ENCODE results near the gene FMN1. TPM values are rescaled to one million over a fixed set of nuclear protein-coding genes. Genes with fewer than 3 reads are reported as not detected.

Gene FMN1
- total RNA-seq, 4 donors from 2014 or later, result 5.1 to 13.3 (median 9.0) TPM

- WGBS, 2 donors (ENCODE audit: low coverage in 1 of 2), result 58 to 81% methylated on average over 3 of the region's 3 CpGs
- H3K36me3 ChIP-seq, result no peaks in the 10 kb centered on the region
- H3K4me3 ChIP-seq, result no peak overlapping the region
- H3K27ac ChIP-seq, result no peak overlapping the region
- no peak for ATAC-seq
- TF ChIP-seq EP300 (IDR thresholded peaks at IDR 0.05), result no peak
- TF ChIP-seq POLR2AphosphoS5 (IDR thresholded peaks at IDR 0.05), result no peak
- TF ChIP-seq POLR2A (IDR thresholded peaks at IDR 0.05), result no peak
- TF ChIP-seq CTCF (IDR thresholded peaks at IDR 0.05), result no peak
- no peaks in the 10 kb centered on the region for H3K4me1 ChIP-seq
- H3K27me3 ChIP-seq, result no peaks in the 10 kb centered on the region
- no peaks in the 10 kb centered on the region for H3K9me3 ChIP-seq
These were observed 11.9 kb upstream of the FMN1 start for GRCh38 chr15:33206366-33206765.

- Histone ChIP-seq H3K36me3 (no peaks in the 10 kb centered on the region), H3K27me3 (peaks cover 1% of the 10 kb centered on the region), H3K9me3 (no peaks in the 10 kb centered on the region), H3K4me3 (no peak overlapping the region), H3K27ac (no peak overlapping the region), H3K4me1 (no peaks in the 10 kb centered on the region)
- 60 to 79% methylated on average over 1 to 3 of the region's 3 CpGs for WGBS, 2 donors (ENCODE audit: low coverage in 1 of 2)
- no peak for ATAC-seq
- TF ChIP-seq CTCF (IDR thresholded peaks at IDR 0.05) (no peak), POLR2AphosphoS5 (IDR thresholded peaks at IDR 0.05) (no peak), EP300 (IDR thresholded peaks at IDR 0.05) (no peak), POLR2A (IDR thresholded peaks at IDR 0.05) (no peak)
These were observed 10.4 kb upstream of the FMN1 start for GRCh38 chr15:33204926-33205325.

DNA sequence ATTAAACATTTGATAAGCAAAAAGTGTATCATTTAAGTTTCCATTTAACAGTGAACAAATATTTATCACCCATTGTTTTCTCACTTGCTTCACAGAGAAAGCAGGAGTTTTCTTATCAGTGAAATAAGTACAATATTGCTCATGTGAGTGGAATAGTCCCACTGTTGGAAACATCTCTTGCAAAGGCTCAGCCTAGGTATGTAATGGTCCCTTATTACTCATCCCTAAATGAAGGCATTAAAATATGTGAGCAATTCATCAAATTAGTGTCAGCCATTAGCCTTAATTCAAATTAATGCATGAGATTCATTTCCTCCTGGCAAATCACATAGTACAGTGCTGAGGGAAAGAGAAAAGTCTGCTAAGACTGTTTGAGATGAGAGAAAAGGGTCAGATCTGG is 9.6 kb upstream of the FMN1 start:
- no peak for TF ChIP-seq EP300 (IDR thresholded peaks at IDR 0.05)
- no peak for TF ChIP-seq CTCF (IDR thresholded peaks at IDR 0.05)
- TF ChIP-seq POLR2AphosphoS5 (IDR thresholded peaks at IDR 0.05), result no peak
- no peak for TF ChIP-seq POLR2A (IDR thresholded peaks at IDR 0.05)
- Histone ChIP-seq H3K4me1 (no peaks in the 10 kb centered on the region), H3K27ac (no peak overlapping the region), H3K9me3 (no peaks in the 10 kb centered on the region), H3K4me3 (no peak overlapping the region), H3K27me3 (peaks cover 10% of the 10 kb centered on the region), H3K36me3 (no peaks in the 10 kb centered on the region)
- no peak for ATAC-seq

DNA sequence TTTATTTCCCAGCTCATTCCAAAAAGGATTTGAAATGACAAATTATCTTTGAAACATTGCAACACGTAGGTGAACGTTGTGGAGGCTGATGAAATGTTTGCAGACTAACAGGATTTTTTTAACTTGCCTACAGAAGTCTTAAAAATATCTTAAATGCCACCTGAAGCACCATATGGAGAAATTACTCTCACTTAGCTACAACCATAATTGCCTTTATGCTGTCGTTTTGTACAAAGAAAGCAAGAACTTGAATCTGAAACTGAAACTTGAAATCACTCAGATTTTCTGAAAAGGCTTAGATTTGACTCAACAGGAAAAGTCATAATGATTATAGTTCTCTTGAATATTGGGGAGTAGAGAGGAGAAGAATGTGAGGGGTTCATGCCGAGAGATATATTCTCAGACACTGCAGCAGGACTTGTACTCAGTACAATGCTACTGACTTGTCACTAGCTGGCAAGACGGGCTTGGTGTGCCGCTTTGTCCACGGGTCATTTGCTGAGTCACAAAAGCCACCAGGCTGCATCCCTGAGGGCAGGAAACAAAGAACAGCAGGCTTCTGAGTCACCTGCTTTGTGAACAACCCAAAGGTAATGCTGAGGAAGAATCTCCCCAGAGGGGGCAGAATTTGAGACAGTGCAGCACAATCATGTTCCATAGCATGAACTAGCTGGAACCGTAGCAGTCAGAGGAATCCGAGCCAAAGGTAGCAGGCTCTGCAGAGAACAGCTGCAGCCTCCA is 7.1 kb upstream of the FMN1 start:
- H3K9me3 ChIP-seq, result no peaks in the 10 kb centered on the region
- TF ChIP-seq POLR2AphosphoS5 (IDR thresholded peaks at IDR 0.05) (no peak), EP300 (IDR thresholded peaks at IDR 0.05) (no peak), CTCF (IDR thresholded peaks at IDR 0.05) (no peak), POLR2A (IDR thresholded peaks at IDR 0.05) (no peak)
- peak overlapping the region in 1 of 2 donors; percentile 7 for H3K4me3 ChIP-seq
- 31 to 40% methylated on average over 6 to 9 of the region's 9 CpGs for WGBS, 2 donors (ENCODE audit: low coverage in 1 of 2)
- no peak for ATAC-seq
- peaks cover 14% of the 10 kb centered on the region for H3K27me3 ChIP-seq
- H3K36me3 ChIP-seq, result no peaks in the 10 kb centered on the region
- H3K4me1 ChIP-seq, result no peaks in the 10 kb centered on the region
- H3K27ac ChIP-seq, result no peak overlapping the region

DNA sequence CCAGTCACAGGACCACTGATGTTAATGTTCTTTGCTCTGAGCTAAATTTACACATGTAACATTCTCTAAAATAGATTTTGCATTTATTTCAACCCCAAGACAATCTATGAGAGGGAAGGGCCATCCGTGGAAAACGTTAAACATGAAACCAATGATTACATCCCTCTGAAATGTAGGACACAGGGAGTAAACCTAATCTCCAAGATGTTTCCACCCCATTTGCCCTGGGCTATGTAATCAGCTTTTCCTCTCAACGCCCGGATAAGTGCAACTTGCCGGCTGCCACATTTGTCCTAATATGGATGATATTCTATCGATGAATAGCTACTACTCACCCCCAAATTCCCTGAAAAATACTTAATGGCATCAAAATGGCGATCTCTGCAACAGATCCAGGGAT is 6.4 kb upstream of the FMN1 start:
- no peak overlapping the region for H3K4me3 ChIP-seq
- WGBS, 2 donors (ENCODE audit: low coverage in 1 of 2), result 66 to 84% methylated on average over 7 of the region's 7 CpGs
- ATAC-seq, result no peak
- H3K4me1 ChIP-seq, result no peaks in the 10 kb centered on the region
- no peaks in the 10 kb centered on the region for H3K36me3 ChIP-seq
- no peaks in the 10 kb centered on the region for H3K9me3 ChIP-seq
- peaks cover 14% of the 10 kb centered on the region for H3K27me3 ChIP-seq
- no peak overlapping the region for H3K27ac ChIP-seq
- TF ChIP-seq POLR2A (IDR thresholded peaks at IDR 0.05) (no peak), EP300 (IDR thresholded peaks at IDR 0.05) (no peak), POLR2AphosphoS5 (IDR thresholded peaks at IDR 0.05) (no peak), CTCF (IDR thresholded peaks at IDR 0.05) (no peak)
